SK-N-SH (cell line): Measurements from ENCODE around the gene COX7B. TPM values are rescaled to one million over a fixed set of nuclear protein-coding genes. Genes with fewer than 3 reads are reported as not detected.

Experiments used
- CTCF ChIA-PET: fragments of 300-600, 350-600 bp; formaldehyde crosslinking; extraction: SDS; loops from one replicate; lab custom pipeline; 2021; lab: Yijun Ruan, JAX
- POLR2A ChIA-PET: fragments of 350-600 bp; sonication (Branson Sonifier 250); formaldehyde crosslinking; extraction: SDS; loops from one replicate; lab custom pipeline; 2020; ENCODE audit warnings: antibody characterized with exemption, inconsistent platforms; lab: Yijun Ruan, JAX
- DNase-seq: peaks from one replicate; pipeline ENCODE4 v3.0.0; 2012
- H2AFZ ChIP-seq: fragments of 200-600 bp; sonication (generic); 2 replicates; pipeline ENCODE4 v1.8.1; 2016; ENCODE audit warnings: antibody characterized with exemption, mild to moderate bottlenecking, low read depth
- H3F3A ChIP-seq: fragments of 200-600 bp; sonication (generic); replicated peaks from 2 replicates; pipeline ENCODE3; 2016; ENCODE audit warnings: antibody characterized with exemption, mild to moderate bottlenecking; ENCODE audit not compliant: insufficient read depth
- H3K27ac ChIP-seq, 2 experiments: fragments of 200-500 bp in 1 of 2; fragments of 200-600 bp in 1 of 2; sonication (Bioruptor generic) in 1 of 2; sonication (generic), shearing (Covaris generic) in 1 of 2; 2 replicates each; pipeline versions ENCODE4 v1.5.1 to v1.6.1; 2014 to 2016; ENCODE audit warnings: low read depth in 2 of 2, inconsistent platforms in 1 of 2, low read length in 1 of 2, mild to moderate bottlenecking in 1 of 2, mixed read lengths in 1 of 2
- H3K27me3 ChIP-seq: fragments of 200-600 bp; sonication (generic), shearing (Covaris generic); 2 replicates; pipeline ENCODE4 v1.6.1; 2016; ENCODE audit warnings: mixed run types; ENCODE audit not compliant: insufficient read depth
- H3K36me3 ChIP-seq, 2 experiments: fragments of 200-500 bp in 1 of 2; fragments of 200-600 bp in 1 of 2; sonication (Bioruptor generic) in 1 of 2; sonication (generic) in 1 of 2; replicated peaks in 1 of 2; 2 replicates each; pipeline versions ENCODE3 to v1.5.1; 2014 to 2016; ENCODE audit warnings: low read length in 1 of 2, mild to moderate bottlenecking in 1 of 2; ENCODE audit not compliant: insufficient read depth in 2 of 2, control insufficient read depth in 1 of 2
- H3K4me1 ChIP-seq, 2 experiments: fragments of 200-500 bp in 1 of 2; fragments of 200-600 bp in 1 of 2; sonication (Bioruptor generic) in 1 of 2; sonication (generic), shearing (Covaris generic) in 1 of 2; 2 replicates each; pipeline versions ENCODE4 v1.5.1 to v1.6.1; 2014 to 2016; ENCODE audit warnings: low read depth in 1 of 2, low read length in 1 of 2, mixed run types in 1 of 2; ENCODE audit not compliant: insufficient read depth in 2 of 2, control insufficient read depth in 1 of 2
- H3K4me2 ChIP-seq: fragments of 200-600 bp; sonication (generic), shearing (Covaris generic); 2 replicates; pipeline ENCODE4 v1.6.1; 2017; ENCODE audit warnings: mixed run types
- H3K4me3 ChIP-seq, 2 experiments: fragments of 200-500 bp in 1 of 2; fragments of 200-600 bp in 1 of 2; sonication (Bioruptor generic) in 1 of 2; sonication (generic), shearing (Covaris generic) in 1 of 2; 2 replicates each; pipeline versions ENCODE4 v1.5.1 to v1.8.1; 2014 to 2016; ENCODE audit warnings: low read depth in 2 of 2, inconsistent platforms in 1 of 2, low read length in 1 of 2, mild to moderate bottlenecking in 1 of 2, mixed read lengths in 1 of 2, moderate library complexity in 1 of 2
- H3K79me2 ChIP-seq: fragments of 200-600 bp; sonication (generic); 2 replicates; pipeline ENCODE4 v1.8.1; 2017; ENCODE audit warnings: mild to moderate bottlenecking; ENCODE audit not compliant: insufficient read depth
- H3K9ac ChIP-seq: fragments of 200-600 bp; sonication (generic); 2 replicates; pipeline ENCODE4 v1.6.1; 2017; ENCODE audit warnings: mixed run types
- H3K9me2 ChIP-seq: fragments of 200-600 bp; sonication (generic); 2 replicates; pipeline ENCODE4 v1.6.1; 2017; ENCODE audit warnings: mixed run types
- H3K9me3 ChIP-seq: fragments of 200-600 bp; sonication (generic); 2 replicates; pipeline ENCODE4 v1.6.1; 2017; ENCODE audit warnings: mixed run types, mild to moderate bottlenecking, moderate library complexity
- H4K20me1 ChIP-seq: fragments of 200-600 bp; sonication (generic); 2 replicates; pipeline ENCODE4 v1.6.1; 2017; ENCODE audit warnings: mild to moderate bottlenecking, mixed run types; ENCODE audit not compliant: insufficient read depth
- CHD2 ChIP-seq: fragments of 150-350 bp; IDR thresholded peaks from 2 replicates; pipeline ENCODE4 v1.6.1; 2018; ENCODE audit warnings: low read length; ENCODE audit not compliant: partially characterized antibody
- EP300 ChIP-seq, 2 experiments: IDR thresholded peaks; 2 replicates each; pipeline versions ENCODE4 v1.4.0 to v1.6.1; 2012; ENCODE audit warnings: borderline replicate concordance in 1 of 2, low read depth in 1 of 2, low read length in 1 of 2
- EZH2phosphoT487 ChIP-seq: fragments of 200-600 bp; sonication (generic); IDR thresholded peaks from 2 replicates; pipeline ENCODE4 v1.6.1; 2017; ENCODE audit warnings: low read depth, mixed run types, mild to moderate bottlenecking, antibody characterized with exemption, moderate library complexity, borderline replicate concordance
- FOXJ3 ChIP-seq: sonication (generic); formaldehyde crosslinking; IDR thresholded peaks from 2 replicates; pipeline ENCODE4 v1.5.1; 2020; ENCODE audit warnings: mild to moderate bottlenecking, missing genetic modification reagents
- GABPA ChIP-seq: IDR thresholded peaks from 2 replicates; pipeline ENCODE4 v1.4.0; 2012; ENCODE audit warnings: low read depth, mild to moderate bottlenecking
- MEF2A ChIP-seq: IDR thresholded peaks from 2 replicates; pipeline ENCODE4 v1.4.0; 2012; ENCODE audit warnings: low read depth, borderline replicate concordance
- PBX3 ChIP-seq: IDR thresholded peaks from 2 replicates; pipeline ENCODE4; 2012
- POLR2AphosphoS5 ChIP-seq: IDR thresholded peaks from 2 replicates; pipeline ENCODE4 v1.6.1; 2012; ENCODE audit warnings: low read depth, low read length
- SIN3A ChIP-seq: IDR thresholded peaks from 2 replicates; pipeline ENCODE4 v1.6.1; 2012; ENCODE audit warnings: low read depth, mild to moderate bottlenecking, low read length, moderate library complexity, borderline replicate concordance
- SMC3 ChIP-seq: IDR thresholded peaks from 2 replicates; pipeline ENCODE4 v1.6.1; 2012; ENCODE audit warnings: low read depth, low read length, improper control_type of control experiment
- TCF12 ChIP-seq: IDR thresholded peaks from 2 replicates; pipeline ENCODE4 v1.4.0; 2012
- YY1 ChIP-seq: IDR thresholded peaks from 2 replicates; pipeline ENCODE4 v1.4.0; 2012; ENCODE audit warnings: low read depth, mild to moderate bottlenecking
- WGBS: methylation state at CpG from one replicate; pipeline ENCODE4 v1.1.6; 2017; ENCODE audit warnings: low lambda C conversion rate; 5-methylcytosine and 5-hydroxymethylcytosine counted together
- polyA plus RNA-seq, 3 experiments: library from polyadenylated mRNA; depleted of rRNA; stranded (reverse); fragments of >200 nt; gene quantifications; 2 replicates each; pipeline ENCODE4 v1.2.3, GENCODE V29; 2012
- TF ChIP-seq, protein P1 (sequence below): fragments of 200-600 bp; sonication (generic); IDR thresholded peaks from 2 replicates; pipeline ENCODE4 v1.6.1; 2017; ENCODE audit warnings: antibody characterized with exemption, mild to moderate bottlenecking, moderate library complexity
- TF ChIP-seq, protein P2 (sequence below): fragments of 150-350 bp; IDR thresholded peaks from 2 replicates; pipeline ENCODE4 v1.6.1; 2017; ENCODE audit warnings: antibody characterized with exemption, low read length, low read depth, borderline replicate concordance
- TF ChIP-seq, protein P3 (sequence below): IDR thresholded peaks from 2 replicates; pipeline ENCODE4 v1.4.0; 2012; ENCODE audit warnings: low read depth, borderline replicate concordance

COX7B gene
- polyA plus RNA-seq, 1 of the 3 experiments (the other 2 are of a cell fraction): 1,029 TPM

- no peak overlapping the region for H3K4me3 ChIP-seq
- ChIA-PET POLR2A (no interaction called here), CTCF (interaction anchor here (0.8 to 1.2 kb wide), 2 partner anchors 8 to 88 kb away, joined by 3 to 4 read pairs; no protein-coding TSS in a partner anchor)
- H3K36me3 ChIP-seq: no peaks in the 10 kb centered on the region
- no peak overlapping the region for H3K27ac ChIP-seq
- no peak overlapping the region for H3K9ac ChIP-seq
- H4K20me1 ChIP-seq: no peaks in the 10 kb centered on the region
- 37% methylated on average over 1 of the region's 1 CpG for WGBS
- H3F3A ChIP-seq: no peaks in the 10 kb centered on the region
- 0 out of 4 replicates have a peak, but pooled peaks cover 0 to 4% of the 10 kb centered on the region in 2 experiments for H3K4me1 ChIP-seq
- H3K27me3 ChIP-seq: no peaks in the 10 kb centered on the region
- H3K9me2 ChIP-seq: no peaks in the 10 kb centered on the region
- DNase-seq: no peak
- H2AFZ ChIP-seq: no peak overlapping the region
- no peaks in the 10 kb centered on the region; the same call in 1 of the 2 replicates for H3K9me3 ChIP-seq
- H3K4me2 ChIP-seq: no peak overlapping the region
- H3K79me2 ChIP-seq: no peaks in the 10 kb centered on the region
- TF ChIP-seq POLR2AphosphoS5: no peak
- TF ChIP-seq TCF12: no peak
- TF ChIP-seq PBX3: no peak
- no peak for TF ChIP-seq EP300 (IDR thresholded peaks at IDR 0.05; ENCODE audit: borderline replicate concordance in 1 of 2, low read depth in 1 of 2, low read length in 1 of 2)
- TF ChIP-seq, all 33 proteins: peak for 0
Measured at GRCh38 chrX:77935886-77936285, 36.6 kb downstream of the COX7B start.

GRCh38 chrX:77936299-77936698 lies 37.0 kb downstream of the COX7B start:
- H3K27ac ChIP-seq: no peak overlapping the region
- H3F3A ChIP-seq: no peaks in the 10 kb centered on the region
- no peaks in the 10 kb centered on the region for H3K9me2 ChIP-seq
- TF ChIP-seq, protein P1, sequence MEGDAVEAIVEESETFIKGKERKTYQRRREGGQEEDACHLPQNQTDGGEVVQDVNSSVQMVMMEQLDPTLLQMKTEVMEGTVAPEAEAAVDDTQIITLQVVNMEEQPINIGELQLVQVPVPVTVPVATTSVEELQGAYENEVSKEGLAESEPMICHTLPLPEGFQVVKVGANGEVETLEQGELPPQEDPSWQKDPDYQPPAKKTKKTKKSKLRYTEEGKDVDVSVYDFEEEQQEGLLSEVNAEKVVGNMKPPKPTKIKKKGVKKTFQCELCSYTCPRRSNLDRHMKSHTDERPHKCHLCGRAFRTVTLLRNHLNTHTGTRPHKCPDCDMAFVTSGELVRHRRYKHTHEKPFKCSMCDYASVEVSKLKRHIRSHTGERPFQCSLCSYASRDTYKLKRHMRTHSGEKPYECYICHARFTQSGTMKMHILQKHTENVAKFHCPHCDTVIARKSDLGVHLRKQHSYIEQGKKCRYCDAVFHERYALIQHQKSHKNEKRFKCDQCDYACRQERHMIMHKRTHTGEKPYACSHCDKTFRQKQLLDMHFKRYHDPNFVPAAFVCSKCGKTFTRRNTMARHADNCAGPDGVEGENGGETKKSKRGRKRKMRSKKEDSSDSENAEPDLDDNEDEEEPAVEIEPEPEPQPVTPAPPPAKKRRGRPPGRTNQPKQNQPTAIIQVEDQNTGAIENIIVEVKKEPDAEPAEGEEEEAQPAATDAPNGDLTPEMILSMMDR: no peak
- TF ChIP-seq EP300 (IDR thresholded peaks at IDR 0.05; ENCODE audit: borderline replicate concordance in 1 of 2, low read depth in 1 of 2, low read length in 1 of 2) (no peak), EZH2phosphoT487 (no peak), MEF2A (no peak), TCF12 (no peak), SIN3A (no peak), SMC3 (no peak), YY1 (no peak), CHD2 (no peak), GABPA (no peak), FOXJ3 (CRISPR knock-in tag) (no peak), POLR2AphosphoS5 (no peak)
- TF ChIP-seq, protein P2, sequence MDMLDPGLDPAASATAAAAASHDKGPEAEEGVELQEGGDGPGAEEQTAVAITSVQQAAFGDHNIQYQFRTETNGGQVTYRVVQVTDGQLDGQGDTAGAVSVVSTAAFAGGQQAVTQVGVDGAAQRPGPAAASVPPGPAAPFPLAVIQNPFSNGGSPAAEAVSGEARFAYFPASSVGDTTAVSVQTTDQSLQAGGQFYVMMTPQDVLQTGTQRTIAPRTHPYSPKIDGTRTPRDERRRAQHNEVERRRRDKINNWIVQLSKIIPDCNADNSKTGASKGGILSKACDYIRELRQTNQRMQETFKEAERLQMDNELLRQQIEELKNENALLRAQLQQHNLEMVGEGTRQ: no peak
- TF ChIP-seq, protein P3, sequence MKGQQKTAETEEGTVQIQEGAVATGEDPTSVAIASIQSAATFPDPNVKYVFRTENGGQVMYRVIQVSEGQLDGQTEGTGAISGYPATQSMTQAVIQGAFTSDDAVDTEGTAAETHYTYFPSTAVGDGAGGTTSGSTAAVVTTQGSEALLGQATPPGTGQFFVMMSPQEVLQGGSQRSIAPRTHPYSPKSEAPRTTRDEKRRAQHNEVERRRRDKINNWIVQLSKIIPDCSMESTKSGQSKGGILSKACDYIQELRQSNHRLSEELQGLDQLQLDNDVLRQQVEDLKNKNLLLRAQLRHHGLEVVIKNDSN: no peak
- TF ChIP-seq, all 33 proteins: peak for 0
- Histone ChIP-seq H3K4me2 (no peak overlapping the region), H3K36me3 (no peaks in the 10 kb centered on the region), H3K4me3 (no peak overlapping the region), H2AFZ (no peak overlapping the region), H3K27me3 (no peaks in the 10 kb centered on the region), H3K4me1 (0 out of 4 replicates have a peak, but pooled peaks cover 0 to 4% of the 10 kb centered on the region in 2 experiments), H3K9ac (no peak overlapping the region), H3K79me2 (no peaks in the 10 kb centered on the region), H4K20me1 (no peaks in the 10 kb centered on the region), H3K9me3 (no peaks in the 10 kb centered on the region; the same call in 1 of the 2 replicates)
- ChIA-PET POLR2A (no interaction called here), CTCF (no interaction called here)
- no peak for DNase-seq
